Mesodermal cell (in vitro differentiated cells): Measurements from ENCODE around the gene HPDL.
A peak's percentile ranks its signal among the peaks of the same experiment; 100 is the strongest.

Experiments used
- H3K27ac ChIP-seq: 2 replicates; pipeline ENCODE4 v1.7.0; 2013; ENCODE audit warnings: mild to moderate bottlenecking, low read depth, low read length, moderate library complexity; ENCODE audit not compliant: severe bottlenecking
- H3K36me3 ChIP-seq: 2 replicates; pipeline ENCODE4 v1.7.1; 2013; ENCODE audit warnings: mild to moderate bottlenecking, low read length, moderate library complexity; ENCODE audit not compliant: control insufficient read depth, insufficient read depth
- H3K4me1 ChIP-seq: one replicate; pipeline ENCODE4 v1.7.1; 2013; ENCODE audit warnings: mild to moderate bottlenecking, low read length; ENCODE audit not compliant: insufficient read depth, control insufficient read depth, poor library complexity, severe bottlenecking
- H3K4me3 ChIP-seq: 2 replicates; pipeline ENCODE4 v1.7.0; 2013; ENCODE audit warnings: low read length, control low read depth, mild to moderate bottlenecking; ENCODE audit not compliant: insufficient read depth, poor library complexity, severe bottlenecking; ENCODE audit errors: extremely low read depth
- H3K9me3 ChIP-seq: 2 replicates; pipeline ENCODE4 v1.7.1; 2013; ENCODE audit warnings: mild to moderate bottlenecking, low read length, moderate library complexity; ENCODE audit not compliant: control insufficient read depth
- WGBS, 2 experiments: methylation state at CpG; one replicate each; pipeline ENCODE4 v1.1.5; 2013; ENCODE audit warnings: missing lambda C conversion rate in 2 of 2; ENCODE audit not compliant: insufficient coverage in 2 of 2; 5-methylcytosine and 5-hydroxymethylcytosine counted together

The HPDL gene

DNA sequence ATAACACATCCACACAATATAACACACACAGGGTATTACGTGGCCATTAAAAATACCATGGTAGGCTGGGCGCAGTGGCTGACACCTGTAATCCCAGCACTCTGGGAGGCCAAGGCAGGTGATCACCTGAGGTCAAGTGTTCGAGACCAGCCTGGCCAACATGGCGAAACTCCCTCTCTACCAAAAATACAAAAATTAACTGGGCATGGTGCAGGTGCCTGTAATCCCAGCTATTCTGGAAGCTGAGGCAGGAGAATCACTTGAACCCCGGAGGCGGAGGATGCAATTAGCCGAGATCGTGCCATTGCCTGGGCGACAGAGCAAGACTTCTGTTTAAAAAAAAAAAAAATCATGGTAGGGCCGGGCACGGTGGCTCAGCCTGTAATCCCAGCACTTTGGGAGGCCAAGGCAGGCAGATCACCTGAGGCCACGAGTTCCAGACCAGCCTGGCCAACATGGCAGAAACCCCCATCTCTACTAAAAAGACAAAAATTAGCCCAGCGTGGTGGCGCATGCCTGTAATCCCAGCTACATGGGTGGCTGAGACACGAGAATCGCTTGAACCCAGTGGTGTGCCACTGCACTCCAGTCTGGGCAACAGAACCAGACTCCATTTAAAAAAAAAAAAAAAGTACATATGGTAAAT is 24.1 kb upstream of the HPDL start:
- WGBS, 2 experiments = 92 to 95% methylated on average over 13 to 14 of the region's 16 CpGs
- H3K36me3 ChIP-seq = no peaks in the 10 kb centered on the region
- H3K4me1 ChIP-seq = no peaks in the 10 kb centered on the region
- H3K27ac ChIP-seq = peak overlapping the region; percentile 82
- peak overlapping the region; percentile 53 for H3K4me3 ChIP-seq
- no peaks in the 10 kb centered on the region for H3K9me3 ChIP-seq

DNA sequence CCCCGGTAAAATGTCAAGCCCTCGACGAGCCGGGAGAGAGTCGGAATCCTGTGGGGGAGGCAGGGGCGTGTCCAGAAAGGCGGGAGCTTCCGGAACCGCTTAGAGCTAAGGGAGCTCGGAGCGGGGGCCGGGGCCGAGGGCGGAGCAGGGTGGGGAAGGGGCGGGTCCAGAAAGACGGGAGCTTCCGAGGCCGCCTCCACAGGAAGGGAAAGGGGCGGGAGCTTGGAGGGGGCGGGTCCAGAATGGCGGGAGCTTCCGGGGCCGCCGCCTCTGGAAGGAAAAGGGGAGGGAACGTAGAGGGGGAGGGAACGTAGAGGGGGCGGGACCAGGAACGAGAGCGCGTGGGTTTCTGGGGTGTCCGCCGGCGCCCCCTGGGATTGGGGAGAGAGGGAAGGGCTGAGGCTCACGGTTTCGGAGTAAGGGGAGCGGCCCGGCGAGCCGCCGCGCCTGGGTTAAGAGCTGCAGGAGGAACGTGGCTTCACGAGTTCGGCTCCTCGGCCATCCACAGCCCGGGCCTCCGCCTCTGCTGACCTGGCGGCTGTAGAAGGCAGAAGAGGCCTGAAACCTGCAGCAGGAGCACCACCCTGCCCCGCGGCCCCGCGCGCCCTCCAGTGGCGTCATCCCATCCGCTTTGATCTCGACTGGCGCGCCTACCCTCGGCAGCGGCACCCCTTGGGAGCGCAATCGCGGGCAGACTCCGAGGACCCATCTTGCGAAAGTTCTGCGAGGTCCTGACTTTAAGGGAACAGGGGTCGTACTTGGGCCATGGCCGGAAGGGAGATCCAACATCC is 23.0 kb upstream of the HPDL start:
- peak overlapping the region; percentile 53 for H3K4me3 ChIP-seq
- 2% methylated on average over 61 to 62 of the region's 68 CpGs for WGBS, 2 experiments
- H3K27ac ChIP-seq = peak overlapping the region; percentile 84
- no peaks in the 10 kb centered on the region for H3K9me3 ChIP-seq
- H3K36me3 ChIP-seq = no peaks in the 10 kb centered on the region
- H3K4me1 ChIP-seq = no peaks in the 10 kb centered on the region

DNA sequence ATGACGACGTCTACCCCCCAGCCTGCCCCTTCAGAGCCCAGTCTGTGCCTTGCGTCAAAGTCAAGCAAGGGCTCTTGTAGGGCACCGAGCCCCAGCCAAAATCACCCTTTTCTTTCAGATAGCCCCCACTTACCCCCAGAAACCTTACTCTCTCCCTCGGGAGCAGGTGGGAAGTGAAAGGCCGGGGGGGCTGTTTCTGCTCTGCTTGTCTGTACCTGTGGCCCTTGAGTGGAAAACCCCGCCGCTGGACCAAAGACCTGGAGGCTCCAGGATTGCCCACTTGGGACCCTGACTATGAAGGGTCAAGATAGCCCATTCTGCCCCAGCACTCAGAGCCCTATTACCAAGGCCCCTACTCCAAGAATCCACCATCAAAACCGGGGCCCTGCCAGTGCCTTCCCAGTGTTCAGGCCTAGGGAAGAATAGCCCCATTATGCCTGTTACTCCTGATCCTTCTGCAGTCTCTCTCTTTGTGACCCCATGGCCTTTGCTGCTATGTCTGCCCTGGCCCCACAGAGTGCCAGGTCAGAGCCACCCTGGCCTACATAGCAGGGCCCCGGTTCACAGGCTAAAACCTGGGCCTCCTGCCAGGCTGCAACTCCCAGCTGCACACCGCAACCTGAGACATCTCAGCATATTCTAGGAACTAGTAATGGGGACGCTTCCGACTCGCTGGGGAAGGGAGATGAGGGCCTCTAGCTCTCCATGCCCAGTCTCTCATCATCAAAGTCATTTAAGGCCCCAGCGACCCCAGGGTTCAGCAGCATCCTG is 22.2 kb upstream of the HPDL start:
- Histone ChIP-seq H3K4me1 (no peaks in the 10 kb centered on the region), H3K9me3 (no peaks in the 10 kb centered on the region), H3K4me3 (peak overlapping the region; percentile 53), H3K27ac (peak overlapping the region; percentile 84), H3K36me3 (no peaks in the 10 kb centered on the region)
- 62 to 75% methylated on average over 7 to 10 of the region's 15 CpGs for WGBS, 2 experiments

- Histone ChIP-seq H3K27ac (no peak overlapping the region), H3K4me1 (no peaks in the 10 kb centered on the region), H3K36me3 (no peaks in the 10 kb centered on the region), H3K9me3 (no peaks in the 10 kb centered on the region), H3K4me3 (no peak overlapping the region)
- 93 to 94% methylated on average over 7 to 9 of the region's 10 CpGs for WGBS, 2 experiments
Observed at GRCh38 chr1:45305231-45305630, 21.5 kb upstream of the HPDL start.

DNA sequence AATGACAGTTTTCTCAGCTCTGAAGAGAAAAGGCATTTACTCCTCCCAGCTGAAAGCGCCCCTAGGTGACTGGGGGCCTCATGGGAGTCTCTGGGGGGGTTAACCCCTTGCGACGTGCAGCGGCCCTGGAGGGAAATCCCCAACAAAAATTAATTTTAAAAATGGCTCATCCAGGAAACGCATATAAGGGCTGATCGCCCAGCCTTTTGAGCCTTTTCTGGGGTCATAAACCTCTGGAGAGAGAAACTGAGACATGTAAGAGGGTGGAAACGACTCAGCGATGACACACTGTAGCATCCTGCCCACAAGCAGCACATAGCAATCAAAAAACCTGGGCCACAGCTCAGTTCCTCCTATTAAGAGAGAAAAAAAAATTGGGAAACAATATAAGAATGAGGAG is 20.4 kb upstream of the HPDL start:
- Histone ChIP-seq H3K9me3 (no peaks in the 10 kb centered on the region), H3K4me1 (no peaks in the 10 kb centered on the region), H3K27ac (no peak overlapping the region), H3K4me3 (no peak overlapping the region), H3K36me3 (no peaks in the 10 kb centered on the region)
- 56 to 58% methylated on average over 4 to 6 of the region's 8 CpGs for WGBS, 2 experiments

GRCh38 chr1:45306905-45307304 is 19.8 kb upstream of the HPDL start:
- no peak overlapping the region for H3K27ac ChIP-seq
- no peak overlapping the region for H3K4me3 ChIP-seq
- H3K36me3 ChIP-seq = no peaks in the 10 kb centered on the region
- no peaks in the 10 kb centered on the region for H3K4me1 ChIP-seq
- WGBS, 2 experiments = no CpG with 5 or more reads among the region's 3 CpGs
- no peaks in the 10 kb centered on the region for H3K9me3 ChIP-seq

GRCh38 chr1:45314266-45314665 is 12.4 kb upstream of the HPDL start:
- H3K9me3 ChIP-seq = peaks cover 4% of the 10 kb centered on the region
- H3K4me1 ChIP-seq = no peaks in the 10 kb centered on the region
- H3K36me3 ChIP-seq = no peaks in the 10 kb centered on the region
- H3K27ac ChIP-seq = no peak overlapping the region
- WGBS, 2 experiments = no CpG with 5 or more reads among the region's 3 CpGs
- no peak overlapping the region for H3K4me3 ChIP-seq

DNA sequence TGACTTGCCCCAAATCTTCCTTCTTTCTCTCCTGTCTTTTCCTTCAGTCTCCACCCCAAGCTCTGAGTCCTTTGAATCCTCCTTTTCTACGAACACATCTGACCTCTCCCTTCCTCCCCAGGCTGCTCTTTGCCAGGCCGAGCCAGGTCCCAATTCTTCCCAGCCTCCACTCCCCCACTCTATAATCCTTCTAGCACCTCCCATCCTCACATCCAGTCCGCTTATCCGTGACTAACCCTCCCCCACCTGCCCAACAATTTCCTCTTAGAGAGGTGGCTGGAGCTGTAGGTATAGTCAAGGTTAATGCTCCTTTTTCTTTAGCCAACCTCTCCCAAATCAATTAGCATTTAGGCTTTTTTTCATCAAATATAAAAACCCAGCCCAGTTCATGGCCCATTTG is 9.5 kb upstream of the HPDL start:
- Histone ChIP-seq H3K36me3 (no peaks in the 10 kb centered on the region), H3K4me3 (no peak overlapping the region), H3K27ac (no peak overlapping the region), H3K9me3 (peaks cover 4% of the 10 kb centered on the region), H3K4me1 (no peaks in the 10 kb centered on the region)
- WGBS, 2 experiments = 60 to 79% methylated on average over 1 to 2 of the region's 4 CpGs

GRCh38 chr1:45319761-45320160 is 6.9 kb upstream of the HPDL start:
- Histone ChIP-seq H3K9me3 (peaks cover 7% of the 10 kb centered on the region), H3K4me3 (no peak overlapping the region), H3K4me1 (no peaks in the 10 kb centered on the region), H3K36me3 (no peaks in the 10 kb centered on the region), H3K27ac (peak overlapping the region; percentile 41)
- 80 to 89% methylated on average over 1 to 3 of the region's 4 CpGs for WGBS, 2 experiments

GRCh38 chr1:45321444-45321843 is 5.3 kb upstream of the HPDL start:
- WGBS, 2 experiments = 84 to 88% methylated on average over 3 to 5 of the region's 5 CpGs
- Histone ChIP-seq H3K36me3 (no peaks in the 10 kb centered on the region), H3K4me3 (no peak overlapping the region)

More at GRCh38 chr1:45321444-45321843, 5.3 kb upstream of the HPDL start:
- H3K27ac ChIP-seq = no peak overlapping the region
- H3K9me3 ChIP-seq = peaks cover 3% of the 10 kb centered on the region
- no peaks in the 10 kb centered on the region for H3K4me1 ChIP-seq
